ENCODE measurements around the gene MYO16.

MYO16 gene

DNA sequence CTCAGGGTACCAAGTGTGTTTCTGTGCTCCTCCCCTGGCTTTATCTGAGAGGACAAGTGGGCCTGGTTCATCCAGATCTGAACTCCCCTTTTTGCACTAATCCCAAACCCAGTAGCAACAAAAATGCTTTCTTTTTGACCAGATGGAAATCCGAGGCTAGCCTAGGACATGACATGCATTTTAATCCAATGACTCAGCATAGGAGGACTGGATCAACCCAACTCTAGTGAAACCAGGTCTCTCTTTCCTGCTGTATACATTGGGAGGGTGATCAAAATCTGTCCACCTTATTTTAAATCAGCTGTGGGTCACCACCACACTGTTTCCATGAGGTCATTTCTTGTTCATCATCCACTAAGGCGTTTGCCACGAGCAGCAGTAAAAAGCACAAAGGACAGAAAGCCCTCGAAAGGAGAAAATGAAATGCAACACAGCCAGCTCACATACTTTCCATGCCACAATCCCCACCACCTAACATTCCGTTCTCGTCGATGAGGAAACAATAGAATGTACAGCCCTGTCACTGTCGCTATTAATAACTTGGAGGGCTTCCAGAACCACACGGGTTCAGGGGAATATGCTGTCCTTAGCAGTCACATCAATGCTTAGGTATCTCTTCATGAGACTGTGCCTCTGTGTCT, 614.0 kb downstream of the MYO16 start:
- no peak for DNase-seq (ENCODE audit: low read depth)

DNA sequence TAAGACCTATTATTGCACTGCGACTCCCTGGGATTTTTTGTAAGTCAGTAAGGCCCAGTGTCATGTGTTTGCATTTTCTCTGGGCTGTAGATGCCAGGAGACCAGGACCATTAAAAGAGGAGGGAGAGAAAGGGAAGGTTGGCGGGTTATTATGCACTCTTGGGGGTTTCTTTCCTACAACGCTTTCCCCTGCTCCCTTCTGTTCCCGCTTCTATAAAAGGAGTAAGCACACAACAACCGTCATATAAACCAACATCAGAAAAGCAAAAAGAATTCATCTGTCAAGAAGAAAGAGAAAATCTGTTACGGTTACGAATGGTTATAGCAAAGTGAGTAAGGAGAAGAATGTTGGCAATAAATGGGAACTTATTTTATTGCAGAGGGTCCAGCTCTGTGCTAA, 615.2 kb downstream of the MYO16 start:
- DNase-seq (ENCODE audit: low read depth), result no peak

- no peak for DNase-seq (ENCODE audit: low read depth)
Observed at GRCh38 chr13:109246001-109246400, 616.6 kb downstream of the MYO16 start.

DNA sequence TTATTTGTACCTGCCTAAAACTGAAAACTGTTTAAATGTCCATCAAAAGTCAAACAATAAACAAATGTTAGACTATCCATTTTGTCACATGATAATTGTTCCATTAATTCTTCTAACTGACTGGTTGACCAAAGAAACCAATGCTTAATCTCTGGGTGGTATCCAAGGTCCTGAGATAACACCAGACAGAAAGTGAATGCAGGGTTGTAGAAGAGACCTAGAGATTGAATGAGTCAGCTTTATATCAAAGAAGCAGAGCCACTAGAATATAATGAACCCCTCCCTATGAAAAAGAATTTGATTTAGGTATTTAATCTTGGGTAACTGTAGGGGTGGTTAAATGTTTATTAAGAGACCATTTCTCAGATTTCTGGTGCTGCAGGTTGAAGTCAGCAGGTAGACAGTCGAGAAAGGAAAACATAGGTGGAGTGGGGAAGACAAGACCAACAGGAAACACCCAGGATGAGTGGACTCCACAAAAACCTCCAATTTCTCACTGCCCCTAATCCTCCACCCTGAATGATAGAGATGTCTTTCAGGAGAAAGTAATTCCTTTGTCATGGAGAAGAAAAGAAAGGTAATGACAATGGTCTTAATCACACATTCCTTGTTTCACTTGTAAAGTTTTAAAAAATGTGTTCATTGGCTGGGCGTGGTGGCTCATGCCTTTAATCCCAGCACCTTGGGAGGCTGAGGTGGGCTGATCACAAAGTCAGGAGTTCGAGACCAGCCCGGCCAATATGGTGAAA, 620.5 kb downstream of the MYO16 start:
- DNase-seq (ENCODE audit: low read depth), result no peak

- no peak for DNase-seq (ENCODE audit: low read depth)
Observed at GRCh38 chr13:109251956-109252355, 622.5 kb downstream of the MYO16 start.

DNA sequence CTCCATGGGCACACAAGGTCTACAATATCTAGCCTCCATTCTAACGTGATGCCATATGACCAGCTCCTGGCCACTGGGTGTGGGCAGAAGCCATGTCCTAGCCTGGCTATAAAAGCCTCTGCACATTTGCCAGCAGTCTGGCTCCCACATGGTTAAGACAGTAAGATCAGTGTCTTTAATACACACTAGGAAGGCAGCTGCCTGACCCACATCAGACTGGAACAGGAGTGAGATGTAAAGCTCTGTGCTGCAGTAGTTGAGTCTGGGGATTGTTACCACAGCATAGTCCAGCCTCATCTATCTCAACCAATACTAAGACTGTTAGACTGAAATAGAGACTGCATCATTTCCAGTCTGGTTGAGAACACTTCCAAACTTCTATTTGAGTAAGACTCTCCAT, 623.9 kb downstream of the MYO16 start:
- no peak for DNase-seq (ENCODE audit: low read depth)

- DNase-seq (ENCODE audit: low read depth), result no peak
Observed at GRCh38 chr13:109254274-109254673, 624.9 kb downstream of the MYO16 start.

DNA sequence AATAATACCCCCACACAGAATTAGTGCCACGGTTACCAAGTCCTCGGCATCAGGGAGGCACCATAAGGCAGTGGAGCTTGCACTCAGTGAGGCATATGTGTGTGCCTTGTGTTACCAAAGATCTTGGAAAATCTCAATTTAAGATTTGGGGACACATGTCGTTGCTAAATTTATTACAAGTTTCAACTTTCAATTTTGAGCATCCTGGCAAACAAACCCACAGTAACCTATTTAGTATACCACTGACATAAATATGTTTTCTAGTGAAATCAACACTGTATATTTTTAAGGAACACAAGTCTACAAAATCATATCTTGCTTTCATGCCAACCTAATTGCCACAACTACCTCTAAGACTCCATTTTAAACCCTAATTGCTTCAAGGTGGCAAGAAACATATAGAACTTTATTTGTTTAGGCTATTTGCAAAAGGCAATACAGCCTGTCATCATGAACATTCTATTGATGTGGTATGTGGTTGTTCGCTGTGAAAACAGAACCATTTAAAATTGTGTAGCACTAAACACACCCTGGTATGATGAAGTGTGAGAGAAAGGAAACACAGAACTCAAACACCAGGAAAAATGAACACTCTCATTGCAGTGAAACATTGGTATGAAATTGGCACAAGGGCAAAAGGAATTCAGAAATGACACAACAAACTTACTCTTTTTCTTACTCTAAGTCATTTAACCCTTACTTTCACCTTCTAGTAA, 625.9 kb downstream of the MYO16 start:
- no peak for DNase-seq (ENCODE audit: low read depth)

GRCh38 chr13:109256866-109257760, 627.7 kb downstream of the MYO16 start:
- no peak for DNase-seq (ENCODE audit: low read depth)

All from stimulated activated CD8-positive, alpha-beta memory T cell treated with anti-CD3 and anti-CD28 coated beads, Interleukin-12 subunit alpha, Interleukin-12 subunit beta, amount 100 ng/mL, for 4 hours (primary cell).